Endodermal cell (in vitro differentiated cells): ENCODE data around the gene FBLIM1. TPM values are rescaled to one million over a fixed set of nuclear protein-coding genes. Genes with fewer than 3 reads are reported as not detected.

Experiments
- DNase-seq: peaks from one replicate; pipeline ENCODE4 v3.0.0-alpha.2; 2017
- H3K27ac ChIP-seq: 2 replicates; pipeline ENCODE4 v1.5.1; 2013; ENCODE audit warnings: mild to moderate bottlenecking, low read depth, low read length, moderate library complexity
- H3K27me3 ChIP-seq: 2 replicates; pipeline ENCODE4 v1.6.1; 2013; ENCODE audit warnings: mild to moderate bottlenecking, low read length, moderate library complexity; ENCODE audit not compliant: insufficient read depth, control insufficient read depth, poor library complexity, severe bottlenecking
- H3K36me3 ChIP-seq: 2 replicates; pipeline ENCODE4 v1.7.0; 2013; ENCODE audit warnings: mild to moderate bottlenecking, low read length, moderate library complexity; ENCODE audit not compliant: control insufficient read depth, insufficient read depth
- H3K4me1 ChIP-seq: one replicate; pipeline ENCODE4 v1.7.0; 2013; ENCODE audit warnings: low read length; ENCODE audit not compliant: control insufficient read depth, insufficient read depth
- H3K4me3 ChIP-seq: 2 replicates; pipeline ENCODE4 v1.5.1; 2013; ENCODE audit warnings: mild to moderate bottlenecking, low read length, moderate library complexity
- H3K9ac ChIP-seq: 2 replicates; pipeline ENCODE4 v1.6.1; 2013; ENCODE audit warnings: mild to moderate bottlenecking, low read length, moderate library complexity; ENCODE audit not compliant: poor library complexity, severe bottlenecking; ENCODE audit errors: extremely low read depth
- H3K9me3 ChIP-seq: 2 replicates; pipeline ENCODE4 v1.6.1; 2013; ENCODE audit warnings: mild to moderate bottlenecking, low read length, moderate library complexity; ENCODE audit not compliant: control insufficient read depth
- H3K27ac Mint-ChIP-seq: 2 replicates; pipeline ENCODE4 v1.8.0; 2020; ENCODE audit warnings: mixed read lengths
- H3K27me3 Mint-ChIP-seq: 2 replicates; pipeline ENCODE4 v1.8.0; 2021; ENCODE audit warnings: mild to moderate bottlenecking, mixed read lengths; ENCODE audit not compliant: insufficient read depth
- H3K36me3 Mint-ChIP-seq: 2 replicates; pipeline ENCODE4 v1.8.0; 2020; ENCODE audit warnings: low read depth, mixed read lengths
- H3K4me1 Mint-ChIP-seq: 2 replicates; pipeline ENCODE4 v1.8.0; 2020; ENCODE audit warnings: mixed read lengths
- H3K4me3 Mint-ChIP-seq: 2 replicates; pipeline ENCODE4 v1.8.0; 2020; ENCODE audit warnings: mild to moderate bottlenecking, moderate library complexity, mixed read lengths
- H3K9me3 Mint-ChIP-seq: 2 replicates; pipeline ENCODE4 v1.8.0; 2020; ENCODE audit warnings: mild to moderate bottlenecking, mixed read lengths
- CTCF ChIP-seq: fragments of 200-600 bp; sonication (generic); conservative IDR thresholded peaks from 2 replicates; pipeline ENCODE4 v1.5.0; 2021; ENCODE audit warnings: antibody characterized with exemption, mild to moderate bottlenecking
- WGBS, 2 experiments: methylation state at CpG; one replicate each; pipeline versions ENCODE4 v1.1.5 to v1.1.7; 2013; ENCODE audit warnings: missing lambda C conversion rate in 2 of 2, mixed read lengths in 1 of 2; ENCODE audit not compliant: insufficient coverage in 1 of 2, insufficient read length in 1 of 2; 5-methylcytosine and 5-hydroxymethylcytosine counted together
- total RNA-seq, 2 donors: library from RNA; stranded (reverse); fragmentation: NEBNext Ultra II Directional in 1 of 2; extraction: Animal tissue kit (Norgen Biotek cat#: 25700) in 1 of 2; gene quantifications; 2 replicates in 1 of 2; 3 replicates in 1 of 2; pipeline ENCODE4 v1.2.1, GENCODE V29; 2021

FBLIM1 gene
- total RNA-seq, 2 donors from 2014 or later: 58.4 to 60.6 TPM

DNA sequence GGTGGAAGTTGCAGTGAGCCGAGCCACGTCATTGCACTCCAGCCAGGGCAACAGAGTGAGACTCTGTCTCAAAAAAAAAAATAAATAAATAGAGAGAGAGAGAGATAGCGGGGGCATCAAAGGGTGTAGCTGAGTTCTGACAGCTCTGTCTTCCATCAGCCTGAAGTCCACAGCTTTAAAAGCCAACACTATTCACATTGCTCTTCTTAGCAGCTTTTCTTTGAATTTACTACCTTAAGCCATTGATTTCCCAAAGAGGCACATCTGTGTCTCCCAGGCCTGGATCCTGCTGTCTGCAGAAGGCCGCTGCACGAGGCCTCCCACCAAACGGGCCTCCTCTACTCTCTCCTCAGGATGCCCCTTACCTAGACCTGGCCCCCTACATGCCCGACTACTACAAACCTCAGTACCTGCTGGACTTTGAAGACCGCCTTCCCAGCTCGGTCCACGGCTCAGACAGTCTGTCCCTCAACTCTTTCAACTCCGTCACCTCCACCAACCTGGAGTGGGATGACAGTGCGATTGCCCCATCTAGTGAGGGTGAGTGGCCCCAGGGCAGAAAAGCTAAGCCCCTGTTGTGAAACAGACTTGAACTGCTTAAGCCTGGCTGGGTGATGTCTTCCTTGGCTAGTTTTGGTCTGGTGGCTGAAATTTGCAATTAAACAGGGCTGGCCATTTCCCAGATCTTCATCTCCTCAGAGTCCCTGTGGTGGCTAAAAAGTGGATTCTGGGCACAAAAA is 39.0 kb upstream of the FBLIM1 start:
- no peak for DNase-seq
- Histone ChIP-seq H3K36me3 (peaks cover 49% of the 10 kb centered on the region), H3K4me3 (no peak overlapping the region), H3K27me3 (no peaks in the 10 kb centered on the region), H3K9me3 (no peaks in the 10 kb centered on the region), H3K4me1 (no peaks in the 10 kb centered on the region), H3K27ac (no peak overlapping the region), H3K9ac (no peak overlapping the region)
- Mint-ChIP-seq H3K4me1 (peaks cover 1% of the 10 kb centered on the region), H3K27me3 (no peaks in the 10 kb centered on the region), H3K9me3 (no peaks in the 10 kb centered on the region), H3K27ac (no peak overlapping the region), H3K36me3 (peaks cover 43% of the 10 kb centered on the region), H3K4me3 (no peak overlapping the region)
- TF ChIP-seq CTCF: no peak
- WGBS, 2 experiments: 84 to 94% methylated on average over 7 to 12 of the region's 12 CpGs

DNA sequence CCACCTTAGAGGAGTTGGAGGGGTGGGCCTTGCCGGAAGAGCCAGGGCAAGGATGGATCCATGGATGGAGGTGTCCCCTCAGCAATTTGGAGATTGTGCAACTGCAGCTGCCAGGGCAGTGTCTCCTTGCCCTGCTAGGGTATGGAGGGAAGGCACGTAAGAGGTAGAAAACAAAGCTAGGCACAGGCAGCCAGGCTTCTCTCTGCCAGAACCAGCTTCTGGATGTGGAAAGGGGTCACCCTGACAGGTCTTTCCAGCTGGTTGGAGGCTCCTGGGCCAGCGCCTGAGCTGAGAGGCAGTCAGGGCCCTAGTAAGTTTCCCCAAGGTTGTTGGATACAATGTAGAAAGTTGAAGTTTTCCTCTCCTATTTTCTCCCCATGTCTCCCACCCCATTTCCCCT is 37.7 kb upstream of the FBLIM1 start:
- Histone ChIP-seq H3K9ac (no peak overlapping the region), H3K36me3 (peaks cover 58% of the 10 kb centered on the region), H3K4me3 (no peak overlapping the region), H3K4me1 (no peaks in the 10 kb centered on the region), H3K27me3 (no peaks in the 10 kb centered on the region), H3K27ac (no peak overlapping the region), H3K9me3 (no peaks in the 10 kb centered on the region)
- Mint-ChIP-seq H3K27me3 (no peaks in the 10 kb centered on the region), H3K4me3 (no peak overlapping the region), H3K9me3 (no peaks in the 10 kb centered on the region), H3K36me3 (peaks cover 43% of the 10 kb centered on the region), H3K27ac (no peak overlapping the region), H3K4me1 (peaks cover 4% of the 10 kb centered on the region)
- 89 to 100% methylated on average over 1 to 3 of the region's 3 CpGs for WGBS, 2 experiments
- TF ChIP-seq CTCF: no peak
- DNase-seq: no peak

DNA sequence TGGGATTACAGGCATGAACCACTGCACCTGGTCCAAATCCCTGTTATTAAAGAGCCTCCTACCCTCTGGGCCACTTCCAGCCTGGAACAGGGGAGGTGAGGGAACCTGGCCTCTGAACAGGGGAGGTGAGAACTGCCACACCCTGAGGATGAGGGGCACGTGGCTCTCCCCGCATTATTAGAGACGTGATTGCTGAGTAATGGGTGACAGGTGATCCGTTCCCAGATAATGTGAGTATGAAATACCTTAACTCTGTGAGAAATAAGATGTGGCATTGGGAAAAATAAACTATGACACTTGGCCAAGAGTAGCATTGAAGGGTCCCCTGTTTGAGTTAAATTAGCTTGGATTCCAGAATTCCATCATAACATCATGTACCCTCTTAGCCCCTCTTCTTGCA is 36.2 kb upstream of the FBLIM1 start:
- H3K4me1 ChIP-seq: no peaks in the 10 kb centered on the region
- H3K9me3 Mint-ChIP-seq: no peaks in the 10 kb centered on the region
- peaks cover 52% of the 10 kb centered on the region for H3K36me3 ChIP-seq
- peaks cover 43% of the 10 kb centered on the region for H3K36me3 Mint-ChIP-seq
- H3K27ac Mint-ChIP-seq: no peak overlapping the region
- 81 to 88% methylated on average over 3 to 4 of the region's 4 CpGs for WGBS, 2 experiments
- no peak for DNase-seq
- no peak for TF ChIP-seq CTCF
- H3K4me3 Mint-ChIP-seq: no peak overlapping the region
- H3K4me3 ChIP-seq: no peak overlapping the region
- no peaks in the 10 kb centered on the region for H3K9me3 ChIP-seq
- H3K4me1 Mint-ChIP-seq: peaks cover 4% of the 10 kb centered on the region
- H3K27me3 ChIP-seq: no peaks in the 10 kb centered on the region
- no peak overlapping the region for H3K9ac ChIP-seq
- H3K27ac ChIP-seq: no peak overlapping the region
- no peaks in the 10 kb centered on the region for H3K27me3 Mint-ChIP-seq
